Muscle layer of duodenum (tissue), 2 donors: ENCODE data around the gene HAND2.

Source experiments
- H3K27ac ChIP-seq: one replicate; pipeline ENCODE4 v1.7.0; 2013; ENCODE audit warnings: mild to moderate bottlenecking, low read length
- H3K27me3 ChIP-seq: one replicate; pipeline ENCODE4 v1.7.0; 2013; ENCODE audit warnings: low read depth, mild to moderate bottlenecking, control low read depth, low read length
- H3K36me3 ChIP-seq, 2 donors: one replicate each; pipeline ENCODE4 v1.7.0; 2013; ENCODE audit warnings: low read length in 2 of 2, control low read depth in 1 of 2, mild to moderate bottlenecking in 1 of 2; ENCODE audit not compliant: insufficient read depth in 2 of 2, control insufficient read depth in 1 of 2
- H3K4me1 ChIP-seq, 2 donors: one replicate each; pipeline ENCODE4 v1.7.0; 2013; ENCODE audit warnings: low read length in 2 of 2, mild to moderate bottlenecking in 2 of 2, control low read depth in 1 of 2, moderate library complexity in 1 of 2; ENCODE audit not compliant: insufficient read depth in 2 of 2, control insufficient read depth in 1 of 2
- H3K4me3 ChIP-seq, 2 donors: one replicate each; pipeline ENCODE4 v1.7.0; 2013; ENCODE audit warnings: low read length in 2 of 2, low read depth in 1 of 2, mild to moderate bottlenecking in 1 of 2
- H3K9me3 ChIP-seq, 2 donors: one replicate each; pipeline ENCODE4 v1.7.0; 2013; ENCODE audit warnings: low read length in 2 of 2, control low read depth in 1 of 2, mild to moderate bottlenecking in 1 of 2; ENCODE audit not compliant: control insufficient read depth in 1 of 2
- donor health status: healthy.

HAND2 gene

GRCh38 chr4:173494013-173494970 lies 35.7 kb downstream of the HAND2 start:
- Histone ChIP-seq H3K36me3 (no peaks in the 10 kb centered on the region), H3K27ac (no peak overlapping the region), H3K4me1 (peaks cover 0 to 17% of the 10 kb centered on the region in 2 donors), H3K4me3 (peak overlapping the region; percentile 62 to 74), H3K27me3 (peaks cover 3% of the 10 kb centered on the region), H3K9me3 (no peaks in the 10 kb centered on the region)

DNA sequence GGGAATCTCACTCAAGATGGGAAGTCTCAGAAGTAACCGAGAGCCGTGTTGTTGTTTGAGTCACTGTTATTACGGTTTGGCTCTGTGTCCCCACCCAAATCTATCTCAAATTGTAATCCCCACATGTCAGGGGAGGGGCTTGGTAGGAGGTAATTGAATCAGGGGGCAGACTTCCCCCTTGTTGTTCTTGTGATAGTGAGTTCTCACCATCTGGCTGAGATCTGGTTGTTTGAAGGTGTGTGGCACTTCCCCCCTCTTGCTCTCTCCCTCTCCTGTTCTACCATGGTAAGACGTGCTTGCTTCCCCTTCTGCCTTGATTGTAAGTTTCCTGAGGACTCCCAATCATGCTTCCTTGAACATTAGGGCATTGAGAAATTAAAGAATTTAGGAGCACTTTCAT lies 37.0 kb downstream of the HAND2 start:
- Histone ChIP-seq H3K9me3 (no peaks in the 10 kb centered on the region), H3K36me3 (no peaks in the 10 kb centered on the region), H3K4me1 (peaks cover 0 to 19% of the 10 kb centered on the region in 2 donors), H3K27me3 (peaks cover 3% of the 10 kb centered on the region), H3K27ac (no peak overlapping the region), H3K4me3 (no peak overlapping the region)

- Histone ChIP-seq H3K9me3 (no peaks in the 10 kb centered on the region), H3K27me3 (peaks cover 3% of the 10 kb centered on the region), H3K4me3 (no peak overlapping the region), H3K36me3 (no peaks in the 10 kb centered on the region), H3K27ac (no peak overlapping the region), H3K4me1 (peaks cover 0 to 19% of the 10 kb centered on the region in 2 donors)
These were observed 37.7 kb downstream of the HAND2 start for GRCh38 chr4:173492315-173492714.

- peak overlapping the region; percentile 16 for H3K27ac ChIP-seq
- H3K4me3 ChIP-seq: no peak overlapping the region
- H3K27me3 ChIP-seq: peaks cover 3% of the 10 kb centered on the region
- H3K4me1 ChIP-seq: peaks cover 0 to 26% of the 10 kb centered on the region in 2 donors
- no peaks in the 10 kb centered on the region for H3K9me3 ChIP-seq
- H3K36me3 ChIP-seq: no peaks in the 10 kb centered on the region
These were observed 39.1 kb downstream of the HAND2 start for GRCh38 chr4:173490817-173491528.

GRCh38 chr4:173490256-173490655 lies 39.8 kb downstream of the HAND2 start:
- peaks cover 3% of the 10 kb centered on the region for H3K27me3 ChIP-seq
- peaks cover 0 to 30% of the 10 kb centered on the region in 2 donors for H3K4me1 ChIP-seq
- no peak overlapping the region for H3K4me3 ChIP-seq
- H3K9me3 ChIP-seq: no peaks in the 10 kb centered on the region
- H3K27ac ChIP-seq: no peak overlapping the region
- H3K36me3 ChIP-seq: no peaks in the 10 kb centered on the region

DNA sequence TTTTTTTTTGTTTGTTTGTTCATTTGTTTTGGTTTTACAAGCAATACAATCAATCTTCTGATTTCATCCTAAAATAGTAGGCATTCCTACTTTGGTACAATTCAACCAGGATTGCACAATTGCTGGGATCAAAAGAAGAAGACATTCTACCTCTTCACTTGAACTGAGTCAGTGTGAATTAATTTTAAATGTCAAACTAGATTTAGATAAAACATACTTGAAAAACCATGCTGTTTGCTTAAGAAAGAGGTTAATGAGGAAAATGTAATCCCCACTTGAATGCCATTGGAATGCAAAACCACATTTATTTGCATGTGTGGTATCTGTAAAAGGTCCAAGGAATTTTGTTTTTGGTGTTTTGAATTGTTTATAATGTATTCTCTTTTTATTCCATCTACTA lies 40.5 kb downstream of the HAND2 start:
- Histone ChIP-seq H3K9me3 (no peaks in the 10 kb centered on the region), H3K27ac (no peak overlapping the region), H3K4me1 (peaks cover 0 to 30% of the 10 kb centered on the region in 2 donors), H3K36me3 (no peaks in the 10 kb centered on the region), H3K27me3 (peaks cover under 1% of the 10 kb centered on the region), H3K4me3 (no peak overlapping the region)

- H3K4me3 ChIP-seq: no peak overlapping the region
- no peaks in the 10 kb centered on the region for H3K27me3 ChIP-seq
- H3K27ac ChIP-seq: no peak overlapping the region
- H3K9me3 ChIP-seq: no peaks in the 10 kb centered on the region
- peaks cover 0 to 30% of the 10 kb centered on the region in 2 donors for H3K4me1 ChIP-seq
- no peaks in the 10 kb centered on the region for H3K36me3 ChIP-seq
These were observed 41.4 kb downstream of the HAND2 start for GRCh38 chr4:173488656-173489055.

DNA sequence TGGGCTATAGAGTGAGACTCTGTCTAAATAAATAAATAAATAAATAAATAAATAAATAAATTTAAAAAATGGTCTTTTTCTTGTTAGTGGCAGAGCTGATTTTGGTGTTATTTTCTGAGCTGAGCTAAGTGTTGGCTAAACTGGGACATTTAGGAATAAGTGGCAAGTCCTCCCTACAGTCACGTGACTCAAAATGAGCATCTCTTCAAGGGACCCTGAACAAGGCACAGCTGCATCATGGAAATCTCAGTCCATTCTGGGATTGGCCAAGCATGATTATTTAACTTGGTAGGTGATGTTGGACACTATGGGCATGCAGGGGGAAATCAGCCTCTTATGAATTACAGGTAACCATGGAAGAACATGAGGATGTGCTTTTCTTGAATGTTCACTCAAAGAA lies 42.0 kb downstream of the HAND2 start:
- H3K9me3 ChIP-seq: no peaks in the 10 kb centered on the region
- no peaks in the 10 kb centered on the region for H3K27me3 ChIP-seq
- no peak overlapping the region for H3K27ac ChIP-seq
- H3K4me1 ChIP-seq: peaks cover 0 to 30% of the 10 kb centered on the region in 2 donors
- no peak overlapping the region for H3K4me3 ChIP-seq
- H3K36me3 ChIP-seq: no peaks in the 10 kb centered on the region

GRCh38 chr4:173486714-173487392 lies 43.2 kb downstream of the HAND2 start:
- H3K27ac ChIP-seq: no peak overlapping the region
- no peaks in the 10 kb centered on the region for H3K36me3 ChIP-seq
- no peaks in the 10 kb centered on the region for H3K27me3 ChIP-seq

GRCh38 chr4:173485164-173485563 lies 44.9 kb downstream of the HAND2 start:
- H3K4me1 ChIP-seq: peaks cover 0 to 21% of the 10 kb centered on the region in 2 donors
- H3K9me3 ChIP-seq: no peaks in the 10 kb centered on the region
- no peaks in the 10 kb centered on the region for H3K27me3 ChIP-seq
- no peaks in the 10 kb centered on the region for H3K36me3 ChIP-seq
- no peak overlapping the region for H3K4me3 ChIP-seq
- H3K27ac ChIP-seq: no peak overlapping the region

More at GRCh38 chr4:173486714-173487392, 43.2 kb downstream of the HAND2 start:
- H3K9me3 ChIP-seq: no peaks in the 10 kb centered on the region
- H3K4me3 ChIP-seq: no peak overlapping the region
- H3K4me1 ChIP-seq: peaks cover 0 to 30% of the 10 kb centered on the region in 2 donors
